NT2/D1 (cell line): ENCODE measurements around the gene MYOD1.

Source experiments
- SUZ12 ChIP-seq: IDR thresholded peaks from 2 replicates; pipeline ENCODE4 v1.6.1; 2011; ENCODE audit not compliant: insufficient read length, insufficient read depth; ENCODE audit errors: extremely low read depth
- ZNF274 ChIP-seq: IDR thresholded peaks from 2 replicates; pipeline ENCODE4 v1.6.1; 2011; ENCODE audit warnings: mild to moderate bottlenecking, low read depth, low read length

DNA sequence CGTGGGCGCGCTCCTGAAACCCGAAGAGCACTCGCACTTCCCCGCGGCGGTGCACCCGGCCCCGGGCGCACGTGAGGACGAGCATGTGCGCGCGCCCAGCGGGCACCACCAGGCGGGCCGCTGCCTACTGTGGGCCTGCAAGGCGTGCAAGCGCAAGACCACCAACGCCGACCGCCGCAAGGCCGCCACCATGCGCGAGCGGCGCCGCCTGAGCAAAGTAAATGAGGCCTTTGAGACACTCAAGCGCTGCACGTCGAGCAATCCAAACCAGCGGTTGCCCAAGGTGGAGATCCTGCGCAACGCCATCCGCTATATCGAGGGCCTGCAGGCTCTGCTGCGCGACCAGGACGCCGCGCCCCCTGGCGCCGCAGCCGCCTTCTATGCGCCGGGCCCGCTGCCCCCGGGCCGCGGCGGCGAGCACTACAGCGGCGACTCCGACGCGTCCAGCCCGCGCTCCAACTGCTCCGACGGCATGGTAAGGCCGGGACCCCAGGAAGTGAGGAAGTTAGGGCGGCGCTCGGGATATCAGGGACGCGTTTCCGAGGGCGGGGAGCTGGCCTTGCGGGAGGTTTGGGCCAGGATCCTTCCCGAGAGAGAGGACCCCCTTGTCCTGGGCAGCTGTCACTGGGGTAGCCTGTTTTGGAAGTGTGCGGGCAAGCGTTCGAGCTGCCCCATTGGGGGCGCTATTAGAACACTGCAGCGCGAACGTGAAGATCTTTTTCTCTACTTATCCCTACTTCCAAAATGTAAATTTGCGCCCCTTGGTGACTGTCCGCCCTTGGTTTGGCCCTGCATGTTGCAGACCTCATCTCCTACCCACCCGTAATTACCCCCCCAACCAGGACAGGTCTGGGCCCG lies 796 bp downstream of the MYOD1 start:
- TF ChIP-seq ZNF274 (no peak), SUZ12 (no peak)
